EL (cell line): Measurements from ENCODE around the gene TENM4.

Experiments
- DNase-seq: peaks from one replicate; pipeline ENCODE4 v3.0.0-alpha.2; 2016

The TENM4 gene

GRCh38 chr11:79340535-79340934 lies 100.3 kb downstream of the TENM4 start:
- no peak for DNase-seq

- DNase-seq, result no peak
Measured at GRCh38 chr11:79336797-79337517, 103.9 kb downstream of the TENM4 start.

GRCh38 chr11:79335681-79336080 lies 105.1 kb downstream of the TENM4 start:
- DNase-seq, result no peak

GRCh38 chr11:79333355-79333754 lies 107.5 kb downstream of the TENM4 start:
- no peak for DNase-seq

GRCh38 chr11:79332017-79332416 lies 108.8 kb downstream of the TENM4 start:
- no peak for DNase-seq

GRCh38 chr11:79331203-79331901 lies 109.5 kb downstream of the TENM4 start:
- no peak for DNase-seq

- DNase-seq, result no peak
Measured at GRCh38 chr11:79330651-79331050, 110.2 kb downstream of the TENM4 start.

GRCh38 chr11:79329561-79329960 lies 111.3 kb downstream of the TENM4 start:
- DNase-seq, result no peak

- no peak for DNase-seq
Measured at GRCh38 chr11:79328402-79328801, 112.4 kb downstream of the TENM4 start.

- DNase-seq, result no peak
Measured at GRCh38 chr11:79325851-79326250, 115.0 kb downstream of the TENM4 start.

- DNase-seq, result no peak
Measured at GRCh38 chr11:79321263-79321662, 119.6 kb downstream of the TENM4 start.

GRCh38 chr11:79314906-79315689 lies 125.7 kb downstream of the TENM4 start:
- DNase-seq, result no peak

GRCh38 chr11:79313530-79313913 lies 127.3 kb downstream of the TENM4 start:
- no peak for DNase-seq

GRCh38 chr11:79312617-79313529 lies 128.0 kb downstream of the TENM4 start:
- DNase-seq, result no peak

- DNase-seq, result no peak
Measured at GRCh38 chr11:79311461-79311860, 129.4 kb downstream of the TENM4 start.

- DNase-seq, result no peak
Measured at GRCh38 chr11:79309407-79309806, 131.4 kb downstream of the TENM4 start.

GRCh38 chr11:79308429-79308828 lies 132.4 kb downstream of the TENM4 start:
- DNase-seq, result no peak

GRCh38 chr11:79304599-79305212 lies 136.1 kb downstream of the TENM4 start:
- DNase-seq, result no peak

- DNase-seq, result no peak
Measured at GRCh38 chr11:79296141-79296540, 144.7 kb downstream of the TENM4 start.

- DNase-seq, result no peak
Measured at GRCh38 chr11:79294845-79295731, 145.7 kb downstream of the TENM4 start.

GRCh38 chr11:79291948-79292347 lies 148.9 kb downstream of the TENM4 start:
- DNase-seq, result no peak
